HG03060 (cell line): Measurements from ENCODE around the gene C1orf53.

ENCODE experiments used
- ATAC-seq: cut with Tn5 transposase; IDR thresholded peaks from one replicate; pipeline ENCODE4 v1.9.1; 2021; ENCODE audit warnings: low read depth, moderate number of reproducible peaks; ENCODE audit not compliant: unreplicated experiment

Gene C1orf53

DNA sequence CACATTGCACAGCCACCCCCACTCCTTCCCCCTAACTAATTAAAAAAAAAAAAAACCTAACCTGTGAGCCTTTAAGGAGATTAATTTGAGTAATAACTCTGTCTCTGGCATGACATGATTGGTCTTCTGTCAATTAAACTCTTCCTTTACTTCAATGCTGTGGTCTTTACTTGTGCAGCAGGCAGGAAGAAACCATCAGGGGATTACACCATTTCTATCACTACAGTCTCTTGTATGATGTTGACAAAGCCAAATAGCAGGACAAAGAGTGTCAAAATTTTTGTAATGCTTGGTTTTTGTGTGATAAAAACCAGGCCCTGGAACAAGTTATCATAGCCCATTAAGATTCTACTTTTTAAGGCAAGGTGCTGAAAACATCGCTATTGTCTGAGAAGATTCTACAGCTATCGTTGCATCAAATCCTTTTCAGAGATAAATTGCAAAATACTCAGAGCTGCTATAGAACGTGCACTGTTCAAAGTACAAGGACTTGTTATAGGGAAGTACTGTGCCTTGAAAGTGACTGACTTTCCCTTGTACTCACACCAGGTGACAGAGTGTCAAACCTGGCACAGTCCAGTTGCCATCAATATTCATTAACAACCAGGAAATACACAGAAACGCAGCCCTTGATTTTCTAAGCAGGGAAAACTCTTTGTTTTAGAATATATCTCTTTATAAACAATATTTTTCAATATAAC, 52.4 kb downstream of the C1orf53 start:
- ATAC-seq: no peak

DNA sequence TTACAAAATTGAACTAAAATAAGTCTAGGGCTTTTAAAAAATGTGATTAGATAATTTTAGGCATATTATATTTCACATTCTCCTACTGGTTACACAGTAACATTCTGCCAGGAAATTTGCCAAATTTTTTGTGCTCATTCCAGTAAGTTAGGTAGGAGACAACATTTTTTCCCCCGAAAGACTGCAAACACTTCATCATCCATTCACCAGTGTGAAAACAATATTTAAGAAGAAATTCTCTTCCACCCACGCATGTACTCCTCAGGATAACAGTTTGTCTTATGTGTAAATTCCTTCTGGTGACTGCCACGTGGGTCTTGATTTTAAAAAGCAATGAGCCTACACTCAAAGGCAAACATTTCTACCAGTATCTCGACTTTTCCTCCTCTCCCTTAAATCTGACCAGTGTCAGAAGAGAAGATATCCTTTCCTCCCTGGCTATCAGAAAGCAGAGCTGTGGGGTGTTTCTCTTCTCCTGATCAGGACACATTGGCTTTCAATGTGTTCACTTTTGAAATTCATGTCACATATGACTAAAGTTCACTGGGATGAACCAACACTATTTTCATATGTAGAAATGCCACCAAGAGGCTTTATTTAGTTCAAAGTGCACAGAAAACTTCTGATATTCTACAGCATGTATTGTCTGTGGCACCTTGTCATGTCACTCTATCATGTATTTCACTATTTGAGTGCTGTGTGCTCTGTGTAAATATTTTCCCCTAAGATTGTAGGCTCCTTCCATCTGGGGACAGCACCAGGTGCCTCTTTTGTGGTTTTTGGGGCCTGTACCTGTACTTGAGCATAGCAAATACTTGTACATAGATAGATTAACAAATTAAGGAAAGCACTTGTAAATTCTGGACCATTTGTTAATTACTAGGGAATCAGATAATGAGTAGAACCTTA, 53.3 kb downstream of the C1orf53 start:
- no peak for ATAC-seq
